ENCODE results near the gene EPS15. TPM values are rescaled to one million over a fixed set of nuclear protein-coding genes. Genes with fewer than 3 reads are reported as not detected.

Gene EPS15
- total and polyA plus RNA-seq, 2 experiments from 2014 or later = 14.9 to 46.0 TPM

GRCh38 chr1:51560034-51560433, 41.0 kb upstream of the EPS15 start:
- Histone ChIP-seq H2AFZ (no peak overlapping the region), H3K9me2 (replicated peaks; ENCODE audit: insufficient read depth) (no peaks in the 10 kb centered on the region), H3K4me2 (no peak overlapping the region), H3K27me3 (no peaks in the 10 kb centered on the region), H3K9me3 (ENCODE audit: low read depth) (no peaks in the 10 kb centered on the region), H3K4me3 (no peak overlapping the region), H3K36me3 (replicated peaks; ENCODE audit: insufficient read depth, low read depth) (no peaks in the 10 kb centered on the region), H3K79me2 (no peaks in the 10 kb centered on the region), H3K27ac (no peak overlapping the region), H4K20me1 (ENCODE audit: insufficient read depth, poor library complexity, severe bottlenecking) (no peaks in the 10 kb centered on the region), H3K4me1 (ENCODE audit: insufficient read depth) (peaks cover 6% of the 10 kb centered on the region)
- 86% methylated on average over 6 of the region's 6 CpGs for WGBS (ENCODE audit: low lambda C conversion rate, missing lambda C conversion rate)
- TF ChIP-seq EZH2 (IDR thresholded peaks at IDR 0.05; ENCODE audit: borderline replicate concordance) = no peak
- no peak for TF ChIP-seq CTCF (IDR thresholded peaks at IDR 0.05; ENCODE audit: poor library complexity)
- TF ChIP-seq EZH2phosphoT487 (IDR thresholded peaks at IDR 0.05; ENCODE audit: low read depth, severe bottlenecking, unreplicated experiment) = no peak
- no peak for DNase-seq (ENCODE audit: low spot score)

- no peak overlapping the region for H3K4me2 ChIP-seq
- no peak overlapping the region for H2AFZ ChIP-seq
- no peaks in the 10 kb centered on the region for H3K79me2 ChIP-seq
- no peak overlapping the region for H3K27ac ChIP-seq
- no peaks in the 10 kb centered on the region for H3K9me2 ChIP-seq (replicated peaks; ENCODE audit: insufficient read depth)
- no peak for DNase-seq (ENCODE audit: low spot score)
- H3K4me1 ChIP-seq (ENCODE audit: insufficient read depth) = peaks cover 5% of the 10 kb centered on the region
- TF ChIP-seq EZH2 (IDR thresholded peaks at IDR 0.05; ENCODE audit: borderline replicate concordance) (no peak), EZH2phosphoT487 (IDR thresholded peaks at IDR 0.05; ENCODE audit: low read depth, severe bottlenecking, unreplicated experiment) (no peak), CTCF (IDR thresholded peaks at IDR 0.05; ENCODE audit: poor library complexity) (no peak)
- no peak overlapping the region for H3K4me3 ChIP-seq
- H3K9me3 ChIP-seq (ENCODE audit: low read depth) = no peaks in the 10 kb centered on the region
- no peaks in the 10 kb centered on the region for H3K27me3 ChIP-seq
- no peaks in the 10 kb centered on the region for H4K20me1 ChIP-seq (ENCODE audit: insufficient read depth, poor library complexity, severe bottlenecking)
- H3K36me3 ChIP-seq (replicated peaks; ENCODE audit: insufficient read depth, low read depth) = no peaks in the 10 kb centered on the region
Measured at GRCh38 chr1:51559501-51559900, 40.4 kb upstream of the EPS15 start.

- no peak for DNase-seq (ENCODE audit: low spot score)
- H3K27ac ChIP-seq = no peak overlapping the region
- no peaks in the 10 kb centered on the region for H4K20me1 ChIP-seq (ENCODE audit: insufficient read depth, poor library complexity, severe bottlenecking)
- H3K36me3 ChIP-seq (replicated peaks; ENCODE audit: insufficient read depth, low read depth) = no peaks in the 10 kb centered on the region
- no peaks in the 10 kb centered on the region for H3K9me3 ChIP-seq (ENCODE audit: low read depth)
- no peak overlapping the region for H3K4me3 ChIP-seq
- peaks cover under 1% of the 10 kb centered on the region for H3K4me1 ChIP-seq (ENCODE audit: insufficient read depth)
- no peak for TF ChIP-seq EZH2phosphoT487 (IDR thresholded peaks at IDR 0.05; ENCODE audit: low read depth, severe bottlenecking, unreplicated experiment)
- no peak for TF ChIP-seq CTCF (IDR thresholded peaks at IDR 0.05; ENCODE audit: poor library complexity)
- TF ChIP-seq EZH2 (IDR thresholded peaks at IDR 0.05; ENCODE audit: borderline replicate concordance) = no peak
- no peak overlapping the region for H2AFZ ChIP-seq
- no peaks in the 10 kb centered on the region for H3K9me2 ChIP-seq (replicated peaks; ENCODE audit: insufficient read depth)
- no peaks in the 10 kb centered on the region for H3K27me3 ChIP-seq
- no peaks in the 10 kb centered on the region for H3K79me2 ChIP-seq
- H3K4me2 ChIP-seq = no peak overlapping the region
- 44% methylated on average over 3 of the region's 3 CpGs for WGBS (ENCODE audit: low lambda C conversion rate, missing lambda C conversion rate)
Measured at GRCh38 chr1:51559064-51559500, 40.0 kb upstream of the EPS15 start.

GRCh38 chr1:51558375-51558924, 39.4 kb upstream of the EPS15 start:
- Histone ChIP-seq H3K9me2 (replicated peaks; ENCODE audit: insufficient read depth) (no peaks in the 10 kb centered on the region), H3K79me2 (no peaks in the 10 kb centered on the region), H2AFZ (no peak overlapping the region), H4K20me1 (ENCODE audit: insufficient read depth, poor library complexity, severe bottlenecking) (no peaks in the 10 kb centered on the region), H3K4me3 (no peak overlapping the region), H3K27ac (no peak overlapping the region), H3K4me2 (no peak overlapping the region), H3K9me3 (ENCODE audit: low read depth) (no peaks in the 10 kb centered on the region), H3K4me1 (ENCODE audit: insufficient read depth) (no peaks in the 10 kb centered on the region), H3K27me3 (no peaks in the 10 kb centered on the region), H3K36me3 (replicated peaks; ENCODE audit: insufficient read depth, low read depth) (no peaks in the 10 kb centered on the region)
- TF ChIP-seq EZH2phosphoT487 (IDR thresholded peaks at IDR 0.05; ENCODE audit: low read depth, severe bottlenecking, unreplicated experiment) = no peak
- WGBS (ENCODE audit: low lambda C conversion rate, missing lambda C conversion rate) = 84% methylated on average over 5 of the region's 5 CpGs
- DNase-seq (ENCODE audit: low spot score) = no peak

Data from hepatocyte (in vitro differentiated cells).